NCI-H1048 (cell line): ENCODE results near the gene HAVCR1.
"Not testable (repeated sequence)": the region's sequence is repeated elsewhere in the genome, so short reads cannot be mapped to it uniquely, and the experiment has no call there.

Experiments used
- DNase-seq: peaks from one replicate; lab custom pipeline; 2025; lab: John Stamatoyannopoulos, UW

HAVCR1 gene

DNA sequence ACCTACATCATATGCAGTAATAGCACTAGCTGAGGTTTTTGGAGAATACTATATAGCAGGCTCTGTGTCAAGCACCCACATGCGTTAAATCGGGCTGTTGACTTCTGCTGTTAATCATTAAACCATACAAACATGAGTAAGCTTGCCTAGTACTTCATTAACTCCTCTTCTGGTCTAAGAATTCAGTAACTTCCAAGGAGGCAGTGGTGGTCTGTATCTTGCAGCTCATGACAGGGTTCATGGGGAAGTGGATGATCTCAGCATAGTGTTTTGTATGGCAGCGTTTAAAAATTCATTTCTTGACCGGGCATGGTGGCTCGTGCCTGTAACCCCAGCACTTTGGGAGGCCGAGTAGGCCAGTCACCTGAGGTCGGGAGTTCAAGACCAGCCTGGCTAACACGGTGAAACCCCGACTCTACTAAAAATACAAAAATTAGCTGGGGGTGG lies at the start of gene HAVCR1:
TSS of gene HAVCR1 (minus strand) at position 24 of the 447 bp plus-strand sequence. CDS start 1,173 bp downstream, outside the sequence.
- no peak for DNase-seq

DNA sequence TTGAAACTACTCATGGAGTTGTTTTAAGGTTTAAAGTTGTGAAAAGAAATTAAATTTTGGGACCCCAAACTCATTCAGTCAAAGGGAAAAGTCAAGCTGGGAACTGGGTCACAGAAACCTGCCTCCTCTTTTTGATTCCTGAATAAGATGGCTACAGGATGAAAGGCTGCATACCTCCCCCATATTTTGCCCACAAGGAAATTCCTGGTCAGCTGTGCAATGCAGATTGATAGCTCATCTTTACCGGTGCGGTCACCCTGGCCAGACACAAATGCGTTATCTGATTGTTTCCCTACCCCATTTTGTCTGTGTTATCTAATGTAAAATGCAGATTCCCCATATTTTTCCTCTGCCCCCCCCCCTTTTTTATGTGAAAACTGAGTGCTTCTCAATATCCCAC lies 48.6 kb upstream of the HAVCR1 start:
- DNase-seq = no peak

DNA sequence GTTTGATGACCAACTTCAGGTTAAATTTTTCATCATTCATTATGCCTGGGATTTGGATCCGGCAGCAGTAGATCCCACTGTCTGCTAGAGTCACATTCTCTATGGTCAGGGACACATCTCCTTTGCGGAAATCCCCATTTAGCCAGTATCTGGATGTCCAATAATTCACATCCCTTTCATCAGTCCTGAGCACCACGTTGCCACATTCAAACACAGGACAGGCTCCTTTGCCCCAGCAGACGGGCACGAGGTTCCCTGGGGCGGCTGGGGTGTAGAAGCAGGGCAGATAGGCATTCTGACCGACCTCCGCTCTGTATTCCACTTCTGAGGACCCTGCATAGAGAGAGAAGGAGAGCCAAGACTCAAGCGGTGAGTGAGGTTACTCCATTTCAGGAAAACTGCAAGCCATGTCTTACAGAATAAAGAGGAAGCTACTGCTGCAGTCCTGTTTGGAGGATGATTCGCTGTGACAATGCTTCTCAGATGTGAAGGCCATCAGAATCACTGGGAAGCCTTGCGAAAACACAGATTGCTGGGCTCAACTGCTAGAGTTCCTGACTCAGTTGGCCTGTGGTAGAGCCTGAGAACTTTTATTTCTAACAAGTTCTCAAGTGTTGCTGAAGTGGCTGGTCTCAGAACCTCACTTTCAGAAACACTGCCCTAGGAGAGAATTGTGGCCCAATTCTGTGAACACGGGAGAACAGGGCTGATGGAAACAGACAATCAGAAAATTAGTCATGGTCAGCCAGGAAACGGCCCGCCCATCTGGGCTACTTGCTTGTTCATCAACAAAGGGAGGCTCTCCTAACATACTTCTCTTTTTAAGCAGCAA lies 47.9 kb upstream of the HAVCR1 start:
- no peak for DNase-seq

DNA sequence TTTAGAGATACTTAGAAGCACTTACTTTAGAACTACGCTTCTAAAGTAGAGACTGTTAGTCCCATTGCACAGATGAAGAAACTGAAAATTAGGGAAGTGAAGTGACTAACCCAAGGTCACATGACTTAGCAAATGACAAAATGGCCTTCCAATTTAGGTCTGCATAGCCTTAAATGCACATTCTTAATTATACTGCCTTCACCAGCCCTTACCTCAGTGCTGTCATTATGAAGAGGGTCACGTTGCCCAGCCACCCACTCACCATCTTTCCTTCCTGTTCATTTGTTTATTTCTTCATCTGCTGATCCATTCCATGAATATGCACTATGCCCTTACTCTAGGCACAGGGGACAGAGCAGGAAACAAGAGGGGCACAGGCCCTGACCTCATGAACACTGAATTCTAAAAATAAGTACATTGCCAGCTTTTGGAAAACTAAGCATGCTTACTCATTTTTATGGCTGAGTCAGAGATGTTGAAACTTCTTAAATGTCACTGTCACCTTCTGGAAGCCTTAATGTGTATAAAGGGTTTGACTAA lies 41.3 kb upstream of the HAVCR1 start:
- DNase-seq = no peak

DNA sequence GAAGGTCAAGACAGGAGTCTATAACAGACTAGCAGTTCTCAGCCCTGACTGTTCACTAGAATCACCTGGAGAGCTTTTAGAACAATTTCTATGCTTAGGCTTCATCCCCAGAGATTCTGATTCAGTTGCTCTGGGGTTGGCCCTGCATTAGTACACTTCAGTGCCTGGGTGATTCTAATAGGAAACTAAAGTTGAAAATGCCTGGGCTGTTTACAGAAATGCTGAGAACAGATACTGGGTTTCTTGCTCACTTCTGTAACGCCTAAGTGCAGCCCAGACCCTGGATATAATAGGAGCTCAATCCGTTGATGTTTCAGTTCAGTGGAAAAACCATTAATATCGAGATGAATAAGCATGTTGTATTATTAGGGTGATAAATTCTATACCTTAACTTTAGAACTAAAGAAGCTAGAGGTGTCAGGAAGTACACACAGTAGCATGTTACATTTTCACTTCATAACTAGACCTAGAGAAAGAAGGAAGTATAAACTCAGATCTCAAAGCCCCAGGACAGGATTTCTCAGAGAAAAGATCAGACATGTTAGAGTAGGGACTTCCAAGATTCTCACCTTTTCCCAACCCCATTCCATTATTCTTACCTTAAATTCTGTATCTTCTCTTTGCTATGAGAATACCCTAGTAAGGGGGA lies 29.6 kb upstream of the HAVCR1 start:
- DNase-seq = no peak

DNA sequence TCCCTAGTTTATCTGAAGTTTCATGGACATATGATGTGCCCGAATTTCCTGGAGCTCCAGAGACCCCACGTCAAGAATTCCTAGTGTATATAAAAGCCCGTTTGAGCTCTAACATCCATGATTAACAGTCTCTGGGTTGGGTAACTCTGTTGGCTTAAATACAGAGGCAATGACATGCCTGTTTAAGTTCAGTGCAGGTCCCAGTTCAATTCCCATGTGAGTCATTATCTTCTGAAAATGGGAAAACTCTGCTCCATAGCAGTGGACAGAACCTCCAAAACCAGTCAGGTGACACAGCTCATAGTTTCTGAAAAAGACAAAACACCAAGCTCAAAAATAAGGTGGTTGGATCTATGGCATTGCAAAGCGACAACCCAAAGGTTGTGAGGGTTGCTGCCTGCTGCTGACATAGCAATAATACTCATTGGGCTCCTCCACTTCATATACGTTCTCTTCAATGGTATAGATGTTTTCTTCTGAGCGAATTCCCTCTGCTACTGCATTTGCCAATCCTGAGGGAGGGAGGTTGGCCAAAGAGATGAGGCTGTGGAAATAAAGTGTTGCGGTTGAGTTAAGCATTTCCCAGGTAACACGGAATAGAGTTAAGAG lies 27.9 kb upstream of the HAVCR1 start:
- no peak for DNase-seq

DNA sequence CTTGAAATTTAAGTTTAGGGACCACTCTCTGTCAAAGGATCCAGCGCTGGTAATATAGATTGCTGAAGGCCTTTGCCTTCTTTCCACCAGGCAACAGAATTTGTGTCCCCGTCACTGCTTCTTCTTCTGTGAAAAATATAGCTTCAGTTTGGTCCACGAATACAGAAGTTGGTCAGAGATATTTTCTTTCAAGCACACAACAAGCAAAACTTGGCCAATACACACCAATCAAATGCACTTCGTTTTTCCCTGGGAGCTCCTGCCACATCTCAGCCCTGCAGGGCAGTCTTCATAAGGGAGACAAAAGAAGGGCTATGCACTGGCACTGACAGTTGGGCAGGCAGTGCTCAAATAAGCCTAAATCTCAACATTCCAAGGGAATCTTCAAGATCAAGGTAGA lies 27.0 kb upstream of the HAVCR1 start:
- DNase-seq = no peak

DNA sequence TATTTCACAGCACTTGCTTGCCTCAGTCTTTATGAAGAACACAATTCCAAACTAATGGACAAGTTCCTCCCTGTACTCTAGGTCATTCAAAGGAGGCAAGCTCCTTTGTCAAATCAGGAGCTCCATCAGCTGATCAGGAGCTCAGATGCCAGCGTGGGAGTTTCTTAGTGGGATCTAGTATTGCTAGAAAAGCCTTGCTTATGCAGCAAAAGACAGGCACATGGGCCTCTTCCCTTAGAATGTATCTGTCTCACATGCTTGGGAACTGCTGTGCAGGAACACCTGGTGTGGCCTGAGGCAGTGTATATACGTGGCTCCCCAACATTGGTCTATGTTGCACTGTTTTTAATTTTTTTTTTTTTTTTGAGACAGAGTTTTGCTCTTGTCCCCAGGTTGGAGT lies 21.4 kb upstream of the HAVCR1 start:
- DNase-seq = no peak

DNA sequence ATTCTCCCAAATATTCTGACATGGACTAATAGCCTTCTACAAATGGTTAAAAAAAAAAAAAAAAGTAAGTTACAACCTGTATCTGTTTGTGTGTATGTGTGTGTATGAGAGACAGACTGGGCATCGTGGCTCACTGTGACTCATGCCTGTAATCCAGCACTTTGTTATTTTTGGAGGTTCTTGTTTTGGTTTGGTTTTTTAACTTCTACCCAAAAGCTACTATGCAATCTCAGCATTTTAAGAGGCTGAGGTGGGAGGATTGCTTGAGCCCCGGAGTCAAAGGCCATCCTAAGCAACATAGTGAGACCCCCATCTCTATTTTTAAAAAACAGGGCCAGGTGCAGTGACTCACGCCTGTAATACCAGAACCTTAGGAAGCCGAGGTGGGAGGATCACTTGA lies 17.6 kb upstream of the HAVCR1 start:
- DNase-seq = no peak

DNA sequence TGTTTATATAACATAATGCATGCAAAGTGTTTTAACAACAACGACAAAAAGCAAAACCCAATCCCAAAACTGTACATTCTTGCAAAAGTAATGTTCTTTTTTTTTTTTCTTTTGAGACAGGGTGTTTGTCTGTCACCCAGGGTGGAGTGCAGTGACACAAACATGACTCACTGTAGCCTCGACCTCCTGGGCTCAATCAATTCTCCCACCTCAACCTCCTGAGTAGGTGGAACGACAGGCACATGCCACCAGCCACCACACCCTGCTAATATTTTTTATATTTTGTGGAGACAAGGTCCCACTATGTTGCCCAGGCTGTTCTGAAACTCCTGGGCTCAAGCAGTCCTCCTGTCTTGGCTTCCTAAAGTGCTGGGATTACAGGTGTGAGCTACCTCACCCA lies 13.6 kb upstream of the HAVCR1 start:
- DNase-seq = no peak

DNA sequence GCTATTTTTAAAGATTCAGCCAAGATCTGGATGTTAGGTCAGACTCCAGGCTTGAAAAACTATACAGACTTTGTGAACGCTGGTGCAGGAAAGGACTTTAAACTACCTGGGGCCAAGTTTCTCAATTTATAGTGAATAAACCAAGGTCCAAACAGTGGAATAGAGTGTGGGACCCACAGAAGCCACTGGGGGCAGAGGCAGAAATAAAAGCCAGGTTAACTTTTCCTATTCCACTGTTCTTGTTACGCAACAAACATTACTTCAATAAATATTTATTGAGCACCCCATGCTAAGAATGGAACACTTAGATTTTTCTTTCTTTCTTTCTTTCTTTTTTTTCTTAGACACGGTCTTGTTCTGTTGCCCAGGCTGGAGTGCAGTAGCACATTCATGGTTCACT lies 11.0 kb upstream of the HAVCR1 start:
- no peak for DNase-seq

DNA sequence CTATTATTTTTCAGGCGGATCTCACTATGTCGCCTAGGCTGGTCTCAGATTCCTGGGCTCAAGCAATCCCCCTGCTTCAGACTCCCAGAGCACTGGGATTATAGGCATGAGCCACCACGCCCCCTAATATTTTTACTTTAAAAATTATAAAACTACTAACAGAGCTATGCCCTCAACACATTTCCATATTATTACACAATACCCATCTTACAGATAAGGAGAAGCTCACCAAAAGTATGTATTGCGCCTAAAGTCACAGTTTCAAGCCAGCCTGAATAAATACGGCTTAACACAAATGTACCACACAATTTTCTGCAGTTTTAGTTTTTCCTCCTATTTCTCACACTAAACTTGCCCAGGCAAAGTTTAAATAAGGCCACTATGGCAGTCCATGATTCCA lies 9.9 kb upstream of the HAVCR1 start:
- DNase-seq = no peak

DNA sequence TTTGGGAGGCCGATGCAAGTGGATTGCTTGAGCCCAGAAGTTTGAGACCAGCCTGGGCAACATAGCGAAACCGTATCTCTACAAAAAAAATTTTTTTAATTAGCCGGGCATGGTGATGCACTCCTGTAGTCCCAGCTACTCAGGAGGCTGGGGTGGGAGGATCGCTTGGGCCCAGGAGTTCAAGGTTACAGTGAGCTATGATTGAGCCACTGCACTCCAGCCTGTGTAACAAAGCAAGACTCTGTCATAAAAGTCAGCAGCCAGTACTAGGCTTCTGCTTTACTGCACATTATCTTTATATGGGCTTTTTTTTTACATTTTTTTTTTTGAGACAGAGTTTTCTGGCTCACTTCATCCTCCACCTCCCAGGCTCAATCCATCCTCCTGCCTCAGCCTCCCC lies 9.4 kb upstream of the HAVCR1 start:
- no peak for DNase-seq

DNA sequence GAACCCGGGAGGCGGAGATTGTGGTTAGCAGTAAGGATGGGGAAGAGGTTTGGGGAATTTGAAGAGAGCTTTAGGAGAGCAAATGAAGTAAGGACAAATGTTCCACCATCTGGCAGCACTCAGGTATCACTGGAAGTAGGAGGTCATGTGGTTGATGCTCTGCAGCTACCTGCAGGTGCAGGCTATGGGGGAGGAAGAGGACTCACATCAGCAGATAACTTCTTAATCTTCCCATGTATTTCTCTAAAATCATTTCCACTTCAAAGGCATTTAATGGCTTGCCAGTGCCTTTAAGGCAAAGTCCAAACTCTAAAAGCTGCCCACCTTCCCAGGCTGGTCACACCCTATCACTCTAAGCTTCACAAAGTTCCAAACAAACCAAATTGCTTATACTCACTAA lies 8.1 kb upstream of the HAVCR1 start:
- no peak for DNase-seq

DNA sequence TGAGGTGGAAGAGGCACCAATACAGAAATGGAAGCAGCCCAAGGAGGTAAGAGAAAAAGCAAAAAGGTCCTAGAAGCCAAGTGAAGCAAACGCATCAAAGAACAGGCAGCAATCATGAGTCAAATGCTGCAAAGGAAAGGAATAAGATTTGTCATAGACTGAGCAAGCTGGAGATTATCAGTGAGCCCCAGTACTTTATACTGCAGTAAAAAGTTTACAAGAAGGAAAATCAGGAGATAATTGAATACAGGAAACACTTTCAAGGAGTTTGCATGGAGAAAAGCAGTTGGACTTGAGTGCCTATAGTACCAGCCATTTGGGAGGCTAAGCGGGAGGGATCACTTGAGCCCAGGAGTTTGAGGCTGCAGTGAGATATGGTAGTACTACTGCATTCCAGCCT lies 7.2 kb upstream of the HAVCR1 start:
- no peak for DNase-seq

DNA sequence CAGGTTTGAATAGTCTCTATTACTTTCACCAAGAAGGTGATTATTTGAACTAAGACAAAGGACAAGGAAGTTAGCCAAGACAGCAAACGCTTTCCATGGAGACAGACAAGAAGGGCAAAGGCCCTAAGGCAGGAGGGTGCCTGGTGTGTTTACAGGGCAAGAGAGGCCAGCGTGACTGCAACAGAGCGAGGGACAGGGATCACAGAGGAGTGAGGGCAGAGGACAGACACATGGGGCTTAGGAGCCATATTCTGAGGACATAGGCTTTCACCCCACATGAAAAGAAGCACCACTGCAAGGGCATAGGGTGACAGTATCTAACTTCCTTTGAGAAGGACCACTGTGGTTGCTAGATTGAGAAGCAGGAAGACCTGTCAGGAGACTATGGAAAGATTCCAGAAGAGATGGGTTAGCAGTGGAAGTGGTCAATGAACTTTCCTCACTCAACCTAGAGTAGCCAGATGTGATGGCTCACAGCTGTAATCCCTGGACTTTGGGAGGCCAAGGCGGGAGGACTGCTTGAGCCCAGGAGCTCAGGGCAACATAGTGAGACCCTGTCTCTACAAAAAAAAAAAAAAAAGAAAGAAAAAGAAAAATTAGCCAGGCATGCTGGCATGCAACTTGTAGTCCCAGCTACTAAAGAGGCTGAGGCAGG lies 5.0 kb upstream of the HAVCR1 start:
- no peak for DNase-seq

DNA sequence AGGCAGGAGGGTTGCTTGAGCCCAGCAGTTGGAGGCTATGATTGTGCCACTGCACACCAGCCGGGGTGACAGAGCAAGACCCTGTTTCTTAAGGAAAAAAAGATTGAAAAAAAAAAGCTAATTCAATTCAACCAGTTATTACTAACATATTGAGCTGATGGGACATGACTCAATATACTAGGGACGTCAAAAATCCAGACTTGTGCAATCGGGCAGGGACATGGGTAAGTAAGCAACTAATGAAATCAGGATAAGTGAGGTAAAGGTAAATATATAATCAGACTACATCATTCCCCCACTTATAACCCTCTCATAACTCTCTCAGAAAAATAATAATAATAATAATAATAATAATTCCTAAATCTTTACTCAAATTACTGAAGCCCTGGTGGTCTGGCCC lies 975 bp upstream of the HAVCR1 start:
- no peak for DNase-seq

DNA sequence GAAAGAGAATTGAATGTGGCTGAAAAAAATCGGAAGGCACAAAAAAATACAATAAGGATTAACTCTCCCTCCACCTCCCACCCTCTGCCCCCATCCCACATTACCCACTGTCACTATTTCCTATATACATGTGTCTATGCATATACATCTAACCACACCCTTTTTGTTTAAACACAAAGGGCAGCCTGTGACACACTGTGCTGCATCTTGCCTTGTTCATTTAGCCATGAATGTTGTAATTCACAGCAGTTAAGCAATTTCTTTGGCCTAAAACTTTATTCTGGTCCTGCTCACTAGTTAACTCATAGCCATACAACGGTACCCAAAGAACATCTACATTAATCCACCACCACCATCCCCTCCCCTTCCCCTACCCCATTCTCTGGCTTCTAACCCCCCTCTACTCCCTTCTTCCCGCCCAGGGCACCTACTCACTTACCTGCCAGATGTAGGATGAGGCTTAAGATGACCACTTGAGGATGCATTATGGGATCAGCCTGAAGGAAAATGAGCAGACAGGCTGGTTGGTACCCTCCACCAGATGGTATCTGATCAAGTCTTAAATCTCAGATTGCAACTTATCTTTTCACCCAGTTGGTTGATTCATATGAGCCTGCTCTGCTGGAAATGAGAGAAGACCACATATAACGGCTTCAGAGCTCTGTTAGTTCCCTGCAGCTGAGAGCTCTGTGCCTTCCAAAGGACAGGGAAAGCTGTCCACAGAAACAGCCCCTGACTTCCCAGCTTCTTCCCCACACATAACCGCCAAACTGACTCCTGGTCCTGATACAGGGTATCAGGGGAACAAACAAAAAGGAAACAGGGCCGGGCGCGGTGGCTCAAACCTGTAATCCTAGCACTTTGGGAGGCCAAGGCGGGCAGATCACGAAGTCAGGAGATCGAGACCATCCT lies 1.2 kb downstream of the HAVCR1 start:
- DNase-seq = no peak

DNA sequence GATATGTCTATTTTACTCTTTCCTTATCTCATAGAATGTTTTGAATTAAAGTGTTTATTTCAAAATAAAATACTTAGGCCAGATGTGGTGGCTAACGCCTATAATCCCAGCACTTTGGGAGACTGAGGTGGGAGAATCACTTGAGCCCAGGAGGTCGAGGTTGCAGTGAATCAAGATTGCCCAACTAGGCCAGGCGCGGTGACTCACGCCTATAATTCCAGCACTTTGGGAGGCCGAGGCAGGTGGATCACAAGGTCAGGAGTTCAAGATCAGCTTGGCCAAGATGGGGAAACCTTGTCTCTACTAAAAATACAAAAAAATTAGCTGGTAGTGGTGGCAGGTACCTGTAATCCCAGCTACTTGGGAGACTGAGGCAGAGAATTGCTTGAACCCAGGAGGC lies 2.1 kb downstream of the HAVCR1 start:
- not testable (repeated sequence) for DNase-seq

DNA sequence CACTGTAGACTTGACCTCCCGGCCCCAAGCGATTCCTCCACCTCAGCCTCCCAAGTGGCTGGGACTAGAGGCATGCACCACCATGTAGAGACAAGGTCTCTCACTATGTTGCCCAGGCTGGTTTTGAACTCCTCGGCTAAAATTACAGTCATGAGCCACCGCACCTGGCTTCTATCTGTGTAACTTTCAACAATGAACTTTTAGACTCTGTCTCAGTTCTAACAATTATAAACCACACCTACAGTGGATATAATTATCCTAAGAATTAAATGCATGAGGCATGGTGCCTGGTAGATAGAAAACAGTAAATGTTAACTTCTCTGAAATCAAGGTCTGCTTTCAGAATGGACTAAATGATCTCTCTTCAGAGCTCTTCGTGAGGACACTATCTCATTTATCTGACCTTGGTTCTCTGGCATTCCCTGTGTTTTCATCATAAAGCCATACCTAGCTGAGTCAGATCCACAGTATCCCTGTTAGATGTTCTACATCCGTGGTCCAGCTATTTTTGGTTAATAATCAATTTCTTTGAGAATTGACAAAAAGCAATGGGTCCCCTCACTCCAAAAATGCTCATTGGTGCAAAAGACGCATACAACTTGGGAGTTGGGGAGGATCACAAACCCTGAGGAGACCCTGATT lies 7.2 kb downstream of the HAVCR1 start:
- no peak for DNase-seq

DNA sequence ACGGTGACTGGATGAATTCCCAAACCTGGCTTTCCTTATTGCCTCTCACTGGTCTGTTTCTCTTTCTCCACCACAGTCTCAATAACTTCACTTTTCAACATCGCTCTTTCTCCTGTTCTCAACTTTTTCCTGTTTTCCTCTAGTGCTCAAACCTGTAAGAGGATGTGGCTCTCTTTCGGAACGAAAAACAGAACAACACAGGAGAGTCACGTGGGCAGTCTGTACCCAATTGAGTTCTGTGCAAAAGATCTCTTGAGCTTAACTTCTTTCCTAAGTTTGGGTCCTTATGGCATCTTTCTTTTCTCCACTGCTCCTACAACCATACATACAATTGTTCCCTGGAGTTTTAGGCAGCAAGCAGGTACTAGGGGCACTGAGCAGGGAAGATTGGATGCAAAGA lies 8.9 kb downstream of the HAVCR1 start:
- DNase-seq = no peak
